CD4-positive, alpha-beta T cell treated with Interferon gamma for 1 hour (primary cell): ENCODE results near the gene PRKCE.
"Not testable (repeated sequence)": the region's sequence is repeated elsewhere in the genome, so short reads cannot be mapped to it uniquely, and the experiment has no call there.

Experiments
- DNase-seq: peaks from one replicate; pipeline ENCODE4 v3.0.0-alpha.2; 2020

The PRKCE gene

GRCh38 chr2:45670646-45671045 is 19.2 kb downstream of the PRKCE start:
- DNase-seq: no peak

GRCh38 chr2:45672138-45672537 is 20.7 kb downstream of the PRKCE start:
- DNase-seq: no peak

GRCh38 chr2:45674035-45674816 is 22.8 kb downstream of the PRKCE start:
- DNase-seq: no peak

- DNase-seq: no peak
Measured at GRCh38 chr2:45675263-45675812, 23.9 kb downstream of the PRKCE start.

- DNase-seq: no peak
Measured at GRCh38 chr2:45676088-45676487, 24.6 kb downstream of the PRKCE start.

- DNase-seq: no peak
Measured at GRCh38 chr2:45678791-45679348, 27.4 kb downstream of the PRKCE start.

- DNase-seq: no peak
Measured at GRCh38 chr2:45680351-45680967, 29.0 kb downstream of the PRKCE start.

- DNase-seq: no peak
Measured at GRCh38 chr2:45681675-45682074, 30.2 kb downstream of the PRKCE start.

GRCh38 chr2:45683292-45683691 is 31.8 kb downstream of the PRKCE start:
- no peak for DNase-seq

- DNase-seq: no peak
Measured at GRCh38 chr2:45684756-45685155, 33.3 kb downstream of the PRKCE start.

GRCh38 chr2:45685260-45685659 is 33.8 kb downstream of the PRKCE start:
- DNase-seq: no peak

- DNase-seq: no peak
Measured at GRCh38 chr2:45687964-45688363, 36.5 kb downstream of the PRKCE start.

- no peak for DNase-seq
Measured at GRCh38 chr2:45688479-45689298, 37.2 kb downstream of the PRKCE start.

- no peak for DNase-seq
Measured at GRCh38 chr2:45690231-45690630, 38.8 kb downstream of the PRKCE start.

GRCh38 chr2:45691171-45691999 is 39.9 kb downstream of the PRKCE start:
- no peak for DNase-seq

GRCh38 chr2:45692566-45692965 is 41.1 kb downstream of the PRKCE start:
- no peak for DNase-seq

GRCh38 chr2:45695480-45696007 is 44.1 kb downstream of the PRKCE start:
- not testable (repeated sequence) for DNase-seq

- DNase-seq: no peak
Measured at GRCh38 chr2:45696708-45697107, 45.2 kb downstream of the PRKCE start.

- DNase-seq: no peak
Measured at GRCh38 chr2:45697190-45697589, 45.7 kb downstream of the PRKCE start.

- no peak for DNase-seq
Measured at GRCh38 chr2:45698554-45698953, 47.1 kb downstream of the PRKCE start.

GRCh38 chr2:45699032-45699658 is 47.7 kb downstream of the PRKCE start:
- DNase-seq: no peak
